ENCODE results near the gene NOL4L.
"Not testable (repeated sequence)": the region's sequence is repeated elsewhere in the genome, so short reads cannot be mapped to it uniquely, and the experiment has no call there.

NOL4L gene

DNA sequence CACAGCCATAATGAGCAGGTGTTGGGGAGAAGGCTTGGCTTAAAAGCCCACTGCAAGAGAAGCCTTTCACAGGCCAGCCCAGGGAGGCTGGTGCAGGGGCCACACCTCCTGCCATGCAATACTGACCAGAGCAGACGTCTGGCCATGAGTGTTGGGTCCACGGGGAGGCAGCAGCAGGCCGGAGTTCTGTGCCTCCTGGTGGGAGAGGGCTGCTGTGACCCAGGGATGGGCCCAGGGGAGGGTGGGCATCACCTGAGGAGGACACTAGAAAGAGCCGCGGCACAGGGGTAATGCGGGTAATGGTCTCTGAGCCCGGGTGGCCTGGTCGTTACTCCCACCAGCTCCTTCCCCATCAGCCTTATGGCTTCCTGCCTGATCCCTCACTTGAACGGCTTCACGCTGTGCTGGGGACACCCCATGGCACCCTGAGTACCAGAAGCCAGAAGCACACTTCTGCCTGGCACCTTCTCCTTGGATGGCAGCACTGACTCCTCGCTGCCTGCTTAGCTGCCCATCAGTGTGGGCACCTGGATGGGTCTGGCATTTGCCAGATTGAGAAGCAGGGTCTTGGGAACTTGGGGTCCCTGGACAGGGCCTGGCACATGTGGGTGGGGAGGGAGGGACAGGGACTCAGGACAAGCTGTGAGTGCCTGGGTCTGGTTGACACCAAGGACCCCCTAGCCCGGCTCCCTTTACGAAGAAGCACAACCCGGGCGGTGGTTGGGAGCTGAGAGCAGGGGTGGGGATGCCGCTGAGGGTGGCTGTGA lies 118.2 kb downstream of the NOL4L start:
- DNase-seq (ENCODE audit: insufficient read length, low spot score) (no peak), FAIRE-seq (no peak)
- no peak for TF ChIP-seq POLR2AphosphoS5 (IDR thresholded peaks at IDR 0.05; ENCODE audit: low read depth, low read length)
- no peak for TF ChIP-seq PAX5 (IDR thresholded peaks at IDR 0.05; ENCODE audit: insufficient read depth, low read length, severe bottlenecking)
- no peak for TF ChIP-seq SPI1 (IDR thresholded peaks at IDR 0.05; ENCODE audit: low read depth, low read length)
- TF ChIP-seq TAF1 (IDR thresholded peaks at IDR 0.05; ENCODE audit: low read depth, low read length): no peak
- TF ChIP-seq POU2F2 (IDR thresholded peaks at IDR 0.05; ENCODE audit: low read depth, low read length): no peak
- no peak for TF ChIP-seq POLR2A (IDR thresholded peaks at IDR 0.05; ENCODE audit: low read depth, low read length)

GRCh38 chr20:32465901-32466675 lies 119.0 kb downstream of the NOL4L start:
- FAIRE-seq; DNase-seq (ENCODE audit: insufficient read length, low spot score): not testable (repeated sequence)

- DNase-seq (ENCODE audit: insufficient read length, low spot score): no peak
- TF ChIP-seq SPI1 (IDR thresholded peaks at IDR 0.05; ENCODE audit: low read depth, low read length): no peak
- TF ChIP-seq PAX5 (IDR thresholded peaks at IDR 0.05; ENCODE audit: insufficient read depth, low read length, severe bottlenecking): no peak
- TF ChIP-seq POU2F2 (IDR thresholded peaks at IDR 0.05; ENCODE audit: low read depth, low read length): no peak
- no peak for TF ChIP-seq POLR2AphosphoS5 (IDR thresholded peaks at IDR 0.05; ENCODE audit: low read depth, low read length)
- no peak for TF ChIP-seq TAF1 (IDR thresholded peaks at IDR 0.05; ENCODE audit: low read depth, low read length)
- TF ChIP-seq POLR2A (IDR thresholded peaks at IDR 0.05; ENCODE audit: low read depth, low read length): no peak
- no peak for FAIRE-seq
These were observed 119.8 kb downstream of the NOL4L start for GRCh38 chr20:32465092-32465900.

DNA sequence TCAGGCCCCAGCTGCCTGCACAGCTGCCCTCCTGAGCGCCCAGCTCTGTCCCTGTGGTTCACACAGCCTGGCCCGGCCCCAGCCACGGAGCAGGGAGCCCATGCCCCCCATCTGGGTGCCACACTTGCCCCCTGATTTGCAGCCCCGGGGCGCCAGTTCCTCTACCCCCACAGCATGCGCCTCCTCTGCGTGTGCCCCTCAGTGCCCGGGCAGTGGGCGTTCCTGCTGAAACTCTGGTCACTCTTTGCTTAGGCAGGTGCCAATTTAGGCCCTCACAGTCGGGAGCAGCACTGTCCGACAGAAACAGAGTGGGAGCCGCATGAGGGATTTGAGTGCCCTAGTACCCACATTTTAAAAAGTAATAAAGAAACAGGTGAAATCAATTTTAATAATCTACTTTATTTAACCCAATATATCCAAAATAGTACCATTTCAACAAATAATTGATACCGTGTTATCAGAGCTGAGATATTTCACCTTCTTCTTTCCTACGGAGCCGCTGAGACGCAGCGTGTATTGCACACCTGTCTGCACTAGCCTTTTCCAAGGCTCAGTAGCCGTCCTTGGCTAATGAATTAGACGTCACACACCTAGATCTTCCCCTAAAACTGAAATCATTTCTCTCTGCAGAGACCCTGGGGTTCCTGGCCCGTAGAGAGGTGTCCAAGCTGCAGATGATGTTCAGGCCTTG lies 120.6 kb downstream of the NOL4L start:
- no peak for FAIRE-seq
- TF ChIP-seq POLR2AphosphoS5 (IDR thresholded peaks at IDR 0.05; ENCODE audit: low read depth, low read length): no peak
- no peak for DNase-seq (ENCODE audit: insufficient read length, low spot score)

DNA sequence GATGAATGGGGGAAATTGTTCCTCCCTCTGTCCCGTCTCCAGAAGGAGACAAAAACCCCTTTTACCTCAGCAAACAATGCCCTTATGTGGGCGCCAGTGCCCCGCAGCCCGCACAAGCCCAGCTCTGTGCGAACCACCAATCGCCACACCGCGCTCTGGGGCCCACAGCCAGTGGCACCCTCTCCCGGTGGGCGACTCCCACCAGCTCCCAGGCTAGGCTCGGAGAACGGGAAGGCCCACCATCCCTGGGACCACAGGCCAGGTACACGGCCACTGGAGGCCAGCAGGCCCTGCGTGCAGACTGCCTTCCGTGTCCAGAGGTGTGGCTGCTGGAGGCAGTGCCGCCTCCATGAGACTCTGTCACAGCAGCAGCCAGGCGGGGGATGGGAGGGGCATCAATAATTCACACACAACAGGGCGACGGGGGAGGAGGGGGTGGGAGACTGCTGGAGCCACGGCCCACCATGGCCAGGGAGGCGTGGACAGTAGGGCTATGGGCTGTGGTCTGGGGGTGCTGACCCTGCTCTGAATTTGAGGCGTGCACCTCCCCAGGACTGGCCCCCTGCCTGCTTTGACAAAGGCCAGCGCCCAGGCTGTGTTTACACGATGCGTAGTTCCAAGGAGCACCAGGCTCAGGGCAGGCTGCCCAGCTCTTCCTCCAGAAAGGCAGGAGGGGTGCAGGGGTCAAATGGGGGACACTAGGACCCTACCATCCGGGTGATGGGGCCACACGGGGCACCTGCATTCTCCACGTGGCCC lies 121.3 kb downstream of the NOL4L start:
- TF ChIP-seq POLR2A (IDR thresholded peaks at IDR 0.05; ENCODE audit: low read depth, low read length) (no peak), POLR2AphosphoS5 (IDR thresholded peaks at IDR 0.05; ENCODE audit: low read depth, low read length) (no peak), TAF1 (IDR thresholded peaks at IDR 0.05; ENCODE audit: low read depth, low read length) (no peak), PAX5 (IDR thresholded peaks at IDR 0.05; ENCODE audit: insufficient read depth, low read length, severe bottlenecking) (no peak), SPI1 (IDR thresholded peaks at IDR 0.05; ENCODE audit: low read depth, low read length) (no peak), POU2F2 (IDR thresholded peaks at IDR 0.05; ENCODE audit: low read depth, low read length) (no peak)
- FAIRE-seq (no peak), DNase-seq (ENCODE audit: insufficient read length, low spot score) (no peak)

DNA sequence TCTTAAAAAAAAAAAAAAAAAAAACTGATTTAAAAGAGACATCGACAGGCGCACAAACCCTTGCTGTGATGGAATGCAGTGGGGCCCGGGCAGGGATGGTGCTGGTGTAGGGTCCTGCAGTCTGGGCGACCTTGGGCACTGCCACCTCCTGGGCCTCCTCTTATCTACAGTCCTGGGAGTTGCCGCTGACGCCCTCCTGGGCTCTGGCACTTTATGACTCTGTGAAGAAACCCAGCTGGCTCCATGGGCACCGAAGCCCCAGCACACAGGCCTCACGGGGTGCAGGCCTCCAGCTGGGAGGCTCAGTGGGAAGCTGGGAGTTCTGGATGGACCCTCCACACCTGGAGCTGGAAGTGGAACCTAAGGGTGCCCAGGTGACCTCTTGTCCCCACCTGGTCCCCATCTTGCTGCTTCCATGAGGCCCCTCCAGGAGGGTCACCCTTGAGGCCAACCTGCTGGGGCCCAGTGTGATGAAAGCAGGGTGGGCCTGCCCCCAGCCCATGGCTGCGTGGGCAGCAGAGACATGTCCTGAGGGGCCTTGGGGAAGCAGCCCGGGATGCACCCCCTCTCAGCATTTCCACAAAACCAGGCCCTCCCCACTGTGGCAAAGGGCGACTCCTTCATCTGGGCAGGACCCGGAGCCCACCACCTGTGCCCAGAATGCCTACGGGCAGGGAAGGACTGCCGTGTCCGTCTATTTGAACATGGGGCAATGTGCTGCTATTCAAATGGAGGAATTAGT lies 122.1 kb downstream of the NOL4L start:
- DNase-seq (ENCODE audit: insufficient read length, low spot score) (no peak), FAIRE-seq (no peak)
- TF ChIP-seq SPI1 (IDR thresholded peaks at IDR 0.05; ENCODE audit: low read depth, low read length) (no peak), PAX5 (IDR thresholded peaks at IDR 0.05; ENCODE audit: insufficient read depth, low read length, severe bottlenecking) (no peak), TAF1 (IDR thresholded peaks at IDR 0.05; ENCODE audit: low read depth, low read length) (no peak), POU2F2 (IDR thresholded peaks at IDR 0.05; ENCODE audit: low read depth, low read length) (no peak), POLR2A (IDR thresholded peaks at IDR 0.05; ENCODE audit: low read depth, low read length) (no peak), POLR2AphosphoS5 (IDR thresholded peaks at IDR 0.05; ENCODE audit: low read depth, low read length) (no peak)

DNA sequence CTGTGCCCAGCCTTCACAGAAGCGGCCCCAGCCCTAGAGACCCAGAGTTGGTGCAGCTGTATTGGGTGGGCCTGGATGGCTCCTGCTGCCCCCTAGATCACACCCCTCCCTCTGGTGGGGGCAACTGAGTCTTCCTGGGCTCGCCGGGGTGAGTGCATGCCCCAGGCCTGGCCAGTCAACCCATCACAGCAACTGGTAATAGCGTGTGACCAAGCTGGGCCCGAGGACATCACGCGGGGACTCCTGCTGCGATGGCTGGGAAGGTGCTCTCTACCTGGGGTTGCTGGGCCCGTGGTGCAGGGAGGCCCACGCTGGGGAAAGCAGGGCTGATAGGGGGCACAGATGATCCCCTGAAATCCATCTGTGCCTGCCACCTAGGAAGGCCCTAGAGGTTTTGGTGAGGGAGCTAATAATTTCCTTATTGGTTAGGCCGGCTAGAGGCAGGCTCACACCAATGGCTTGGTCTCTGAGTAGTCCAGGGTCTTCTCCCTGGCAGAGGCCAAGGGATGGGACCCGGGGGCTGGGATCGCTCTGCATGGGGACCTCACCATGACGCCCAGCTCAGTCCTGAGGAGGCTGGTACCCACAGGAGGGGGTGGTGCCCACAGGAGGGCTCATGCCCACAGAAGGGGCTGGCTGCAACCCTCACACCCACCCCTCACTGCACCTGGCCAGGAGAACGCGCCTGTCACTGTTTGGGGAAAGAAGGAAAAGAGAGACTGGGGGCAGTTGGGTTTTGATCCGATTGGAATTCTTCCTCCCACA lies 123.1 kb downstream of the NOL4L start:
- TF ChIP-seq POLR2AphosphoS5 (IDR thresholded peaks at IDR 0.05; ENCODE audit: low read depth, low read length) (no peak), TAF1 (IDR thresholded peaks at IDR 0.05; ENCODE audit: low read depth, low read length) (no peak), PAX5 (IDR thresholded peaks at IDR 0.05; ENCODE audit: insufficient read depth, low read length, severe bottlenecking) (no peak), POU2F2 (IDR thresholded peaks at IDR 0.05; ENCODE audit: low read depth, low read length) (no peak)
- FAIRE-seq (no peak), DNase-seq (ENCODE audit: insufficient read length, low spot score) (no peak)
